Panc1 (cell line): ENCODE measurements around the gene FOXP4.

ENCODE experiments used
- SIN3A ChIP-seq: IDR thresholded peaks from 2 replicates; pipeline ENCODE4 v1.6.1; 2012; ENCODE audit warnings: low read depth, mild to moderate bottlenecking, low read length, moderate library complexity, borderline replicate concordance; ENCODE audit not compliant: insufficient read depth
- TCF7L2 ChIP-seq: IDR thresholded peaks from 2 replicates; pipeline ENCODE4 v1.6.1; 2011; ENCODE audit warnings: mild to moderate bottlenecking, low read depth, low read length, inconsistent platforms
- TF ChIP-seq, protein P1 (sequence below): fragments of 450-650 bp; IDR thresholded peaks from 2 replicates; pipeline ENCODE4 v1.5.1; 2017; ENCODE audit warnings: mild to moderate bottlenecking

DNA sequence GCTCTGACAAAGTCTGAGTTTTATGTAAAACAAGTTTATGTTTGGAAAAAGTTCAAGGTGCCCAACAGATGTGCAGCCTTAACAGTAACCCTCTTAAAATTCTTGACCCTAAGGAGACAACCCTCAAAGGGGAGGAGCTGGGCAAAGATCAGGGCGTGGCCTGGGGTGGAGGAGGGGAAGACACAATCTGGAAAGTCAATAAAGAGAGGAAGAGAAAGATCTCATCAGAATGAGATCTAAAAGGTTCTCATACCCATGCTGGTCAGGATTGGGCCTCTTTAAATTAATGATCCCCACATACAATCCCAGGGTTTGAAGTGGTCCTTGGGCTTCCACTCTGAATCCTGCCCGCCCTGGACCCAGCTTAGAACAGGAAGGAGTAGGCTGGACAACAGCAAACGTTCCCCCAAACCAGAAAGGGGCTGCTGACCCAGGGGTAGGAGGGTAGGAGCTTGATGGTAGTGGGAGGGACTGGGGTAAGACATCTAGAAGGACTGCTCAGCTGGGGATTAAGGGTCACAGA, 33.0 kb downstream of the FOXP4 start:
- TF ChIP-seq, protein P1, sequence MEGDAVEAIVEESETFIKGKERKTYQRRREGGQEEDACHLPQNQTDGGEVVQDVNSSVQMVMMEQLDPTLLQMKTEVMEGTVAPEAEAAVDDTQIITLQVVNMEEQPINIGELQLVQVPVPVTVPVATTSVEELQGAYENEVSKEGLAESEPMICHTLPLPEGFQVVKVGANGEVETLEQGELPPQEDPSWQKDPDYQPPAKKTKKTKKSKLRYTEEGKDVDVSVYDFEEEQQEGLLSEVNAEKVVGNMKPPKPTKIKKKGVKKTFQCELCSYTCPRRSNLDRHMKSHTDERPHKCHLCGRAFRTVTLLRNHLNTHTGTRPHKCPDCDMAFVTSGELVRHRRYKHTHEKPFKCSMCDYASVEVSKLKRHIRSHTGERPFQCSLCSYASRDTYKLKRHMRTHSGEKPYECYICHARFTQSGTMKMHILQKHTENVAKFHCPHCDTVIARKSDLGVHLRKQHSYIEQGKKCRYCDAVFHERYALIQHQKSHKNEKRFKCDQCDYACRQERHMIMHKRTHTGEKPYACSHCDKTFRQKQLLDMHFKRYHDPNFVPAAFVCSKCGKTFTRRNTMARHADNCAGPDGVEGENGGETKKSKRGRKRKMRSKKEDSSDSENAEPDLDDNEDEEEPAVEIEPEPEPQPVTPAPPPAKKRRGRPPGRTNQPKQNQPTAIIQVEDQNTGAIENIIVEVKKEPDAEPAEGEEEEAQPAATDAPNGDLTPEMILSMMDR = no peak
- TF ChIP-seq TCF7L2 = no peak
- TF ChIP-seq SIN3A = no peak
